HT1080 (cell line): ENCODE results near the gene MYH6. TPM values are rescaled to one million over a fixed set of nuclear protein-coding genes. Genes with fewer than 3 reads are reported as not detected.
"Not testable (repeated sequence)": the region's sequence is repeated elsewhere in the genome, so short reads cannot be mapped to it uniquely, and the experiment has no call there.

ENCODE experiments used
- DNase-seq: peaks from one replicate; pipeline ENCODE4 v3.0.0-alpha.2; 2015; ENCODE audit warnings: low read depth
- total RNA-seq: library from RNA; depleted of rRNA; stranded (reverse); fragments of >200 nt; shearing (Covaris generic); gene quantifications from 2 replicates; pipeline ENCODE4 v1.2.3, GENCODE V29; 2014

Gene MYH6
- total RNA-seq, 1 experiment from 2014 or later: not detected

GRCh38 chr14:23436327-23437132 lies 28.5 kb upstream of the MYH6 start:
- no peak for DNase-seq

- no peak for DNase-seq
Observed at GRCh38 chr14:23435543-23436326, 27.7 kb upstream of the MYH6 start, which contains the start of gene MYH7. MYH7 (minus strand) TSS chr14:23435660; CDS start chr14:23433732, 1,928 bp downstream.

- no peak for DNase-seq
Observed at GRCh38 chr14:23434488-23435222, 26.6 kb upstream of the MYH6 start.

GRCh38 chr14:23433457-23433856 lies 25.4 kb upstream of the MYH6 start:
- DNase-seq: no peak

GRCh38 chr14:23432946-23433345 lies 24.9 kb upstream of the MYH6 start:
- no peak for DNase-seq

- DNase-seq: no peak
Observed at GRCh38 chr14:23432102-23432925, 24.2 kb upstream of the MYH6 start.

GRCh38 chr14:23431486-23431885 lies 23.4 kb upstream of the MYH6 start:
- no peak for DNase-seq

- peak; percentile 16 for DNase-seq
Observed at GRCh38 chr14:23430723-23431085, 22.6 kb upstream of the MYH6 start.

- no peak for DNase-seq
Observed at GRCh38 chr14:23430016-23430722, 22.1 kb upstream of the MYH6 start.

GRCh38 chr14:23428686-23429495 lies 20.8 kb upstream of the MYH6 start:
- no peak for DNase-seq

- DNase-seq: not testable (repeated sequence)
Observed at GRCh38 chr14:23425798-23426197, 17.7 kb upstream of the MYH6 start.

- DNase-seq: no peak
Observed at GRCh38 chr14:23425169-23425568, 17.1 kb upstream of the MYH6 start.

GRCh38 chr14:23423657-23424056 lies 15.6 kb upstream of the MYH6 start:
- no peak for DNase-seq

- no peak for DNase-seq
Observed at GRCh38 chr14:23421594-23421993, 13.5 kb upstream of the MYH6 start.

GRCh38 chr14:23419646-23420045 lies 11.6 kb upstream of the MYH6 start:
- DNase-seq: not testable (repeated sequence)

- DNase-seq: no peak
Observed at GRCh38 chr14:23418021-23418420, 9.9 kb upstream of the MYH6 start.

- not testable (repeated sequence) for DNase-seq
Observed at GRCh38 chr14:23417269-23417668, 9.2 kb upstream of the MYH6 start.

GRCh38 chr14:23416801-23417200 lies 8.7 kb upstream of the MYH6 start:
- DNase-seq: no peak
